H9 (cell line): ENCODE measurements around the gene GALNT2. TPM values are rescaled to one million over a fixed set of nuclear protein-coding genes. Genes with fewer than 3 reads are reported as not detected.

Experiments
- DNase-seq: peaks from one replicate; pipeline ENCODE4 v3.0.0-alpha.2; 2017
- H2AFZ ChIP-seq: one replicate; pipeline ENCODE4 v1.6.1; 2013; ENCODE audit warnings: mild to moderate bottlenecking, low read length, control low read depth, moderate library complexity
- H2AK5ac ChIP-seq: 2 replicates; pipeline ENCODE4 v1.6.1; 2013; ENCODE audit warnings: low read length, control low read depth, mixed read lengths; ENCODE audit not compliant: insufficient read length
- H2BK120ac ChIP-seq: one replicate; pipeline ENCODE4 v1.6.1; 2013; ENCODE audit warnings: low read depth, mild to moderate bottlenecking, low read length, control low read depth, inconsistent platforms; ENCODE audit not compliant: poor library complexity, severe bottlenecking
- H2BK12ac ChIP-seq: 2 replicates; pipeline ENCODE4 v1.6.1; 2013; ENCODE audit warnings: low read length, control low read depth, mixed read lengths, low read depth; ENCODE audit not compliant: insufficient read length
- H2BK15ac ChIP-seq: 2 replicates; pipeline ENCODE4 v1.6.1; 2013; ENCODE audit warnings: low read depth, low read length, control low read depth
- H2BK20ac ChIP-seq: one replicate; pipeline ENCODE4 v1.6.1; 2013; ENCODE audit warnings: low read depth, mild to moderate bottlenecking, low read length, control low read depth, inconsistent platforms; ENCODE audit not compliant: poor library complexity, severe bottlenecking
- H2BK5ac ChIP-seq: 2 replicates; pipeline ENCODE4 v1.6.1; 2013; ENCODE audit warnings: low read length, control low read depth, mixed read lengths; ENCODE audit not compliant: insufficient read length
- H3K14ac ChIP-seq: 2 replicates; pipeline ENCODE4 v1.6.1; 2013; ENCODE audit warnings: low read length, control low read depth; ENCODE audit not compliant: insufficient read depth
- H3K18ac ChIP-seq: 2 replicates; pipeline ENCODE4 v1.6.1; 2013; ENCODE audit warnings: low read depth, mild to moderate bottlenecking, mixed read lengths, low read length, control low read depth; ENCODE audit not compliant: insufficient read length
- H3K23ac ChIP-seq: 2 replicates; pipeline ENCODE4 v1.6.1; 2013; ENCODE audit warnings: low read length, control low read depth, mixed read lengths, low read depth; ENCODE audit not compliant: insufficient read length
- H3K23me2 ChIP-seq: 2 replicates; pipeline ENCODE4 v1.6.1; 2013; ENCODE audit warnings: low read depth, mild to moderate bottlenecking, mixed read lengths, low read length, control low read depth; ENCODE audit not compliant: insufficient read length, poor library complexity, severe bottlenecking
- H3K27ac ChIP-seq: 2 replicates; pipeline ENCODE4 v1.5.1; 2013; ENCODE audit warnings: low read length, control low read depth, mixed read lengths, low read depth; ENCODE audit not compliant: insufficient read length
- H3K27me3 ChIP-seq: 2 replicates; pipeline ENCODE4 v1.6.1; 2013; ENCODE audit warnings: low read length, control low read depth, inconsistent platforms; ENCODE audit not compliant: insufficient read depth
- H3K4ac ChIP-seq: 2 replicates; pipeline ENCODE4 v1.6.1; 2013; ENCODE audit warnings: low read depth, mild to moderate bottlenecking, control low read depth, inconsistent platforms, low read length, moderate library complexity
- H3K4me1 ChIP-seq: 2 replicates; pipeline ENCODE4 v1.6.1; 2013; ENCODE audit warnings: low read length, control low read depth, inconsistent platforms; ENCODE audit not compliant: insufficient read depth
- H3K4me2 ChIP-seq: 2 replicates; pipeline ENCODE4 v1.6.1; 2013; ENCODE audit warnings: low read length, control low read depth, mixed read lengths; ENCODE audit not compliant: insufficient read length, insufficient read depth
- H3K56ac ChIP-seq: 2 replicates; pipeline ENCODE4 v1.6.1; 2013; ENCODE audit warnings: low read depth, mild to moderate bottlenecking, mixed read lengths, low read length, control low read depth; ENCODE audit not compliant: insufficient read length
- H3K79me1 ChIP-seq: 2 replicates; pipeline ENCODE4 v1.6.1; 2013; ENCODE audit warnings: low read depth, mild to moderate bottlenecking, moderate library complexity, low read length, control low read depth, inconsistent platforms; ENCODE audit not compliant: insufficient read depth, poor library complexity, severe bottlenecking
- H3K79me2 ChIP-seq: 2 replicates; pipeline ENCODE4 v1.6.1; 2013; ENCODE audit warnings: low read length, control low read depth, inconsistent platforms; ENCODE audit not compliant: insufficient read depth
- H3K9ac ChIP-seq: 2 replicates; pipeline ENCODE4 v1.6.1; 2013; ENCODE audit warnings: low read length, control low read depth, mixed read lengths; ENCODE audit not compliant: insufficient read length; ENCODE audit errors: extremely low read depth
- H3K9me3 ChIP-seq: one replicate; pipeline ENCODE4 v1.6.1; 2013; ENCODE audit warnings: low read depth, low read length, inconsistent platforms; ENCODE audit not compliant: control insufficient read depth
- H3T11ph ChIP-seq: one replicate; pipeline ENCODE4 v1.6.1; 2013; ENCODE audit warnings: mild to moderate bottlenecking, low read length, control low read depth, inconsistent platforms
- H4K20me1 ChIP-seq: one replicate; pipeline ENCODE4 v1.6.1; 2013; ENCODE audit not compliant: control insufficient read depth, insufficient read length, insufficient read depth
- H4K5ac ChIP-seq: 2 replicates; pipeline ENCODE4 v1.6.1; 2013; ENCODE audit warnings: low read depth, mild to moderate bottlenecking, mixed read lengths, low read length, control low read depth; ENCODE audit not compliant: insufficient read length
- H4K8ac ChIP-seq: replicated peaks from 2 replicates; pipeline ENCODE4 v1.6.1; 2013; ENCODE audit warnings: low read length, control low read depth, mixed read lengths, low read depth; ENCODE audit not compliant: insufficient read length
- H4K91ac ChIP-seq: 2 replicates; pipeline ENCODE4 v1.6.1; 2013; ENCODE audit warnings: low read depth, mild to moderate bottlenecking, moderate library complexity, mixed read lengths, low read length, control low read depth; ENCODE audit not compliant: insufficient read length
- H3K27ac Mint-ChIP-seq, 3 experiments: 2 replicates in 2 of 3; 3 replicates in 1 of 3; pipeline ENCODE4 v1.8.0; 2020 to 2021; ENCODE audit warnings: mixed read lengths in 3 of 3, mild to moderate bottlenecking in 1 of 3, moderate library complexity in 1 of 3
- H3K27me3 Mint-ChIP-seq: 2 replicates; pipeline ENCODE4 v1.8.0; 2021; ENCODE audit warnings: low read depth, mild to moderate bottlenecking, moderate library complexity, mixed read lengths
- H3K36me3 Mint-ChIP-seq, 3 experiments: 2 replicates in 2 of 3; 3 replicates in 1 of 3; pipeline ENCODE4 v1.8.0; 2020 to 2021; ENCODE audit warnings: low read depth in 3 of 3, mixed read lengths in 3 of 3; ENCODE audit not compliant: insufficient read depth in 1 of 3
- H3K4me1 Mint-ChIP-seq, 2 experiments: 2 replicates each; pipeline ENCODE4 v1.8.0; 2020; ENCODE audit warnings: mixed read lengths in 2 of 2
- H3K4me3 Mint-ChIP-seq, 2 experiments: 2 replicates in 1 of 2; 3 replicates in 1 of 2; pipeline ENCODE4 v1.8.0; 2020 to 2021; ENCODE audit warnings: mild to moderate bottlenecking in 2 of 2, mixed read lengths in 2 of 2, moderate library complexity in 1 of 2
- H3K9me3 Mint-ChIP-seq, 2 experiments: 2 replicates in 1 of 2; 3 replicates in 1 of 2; pipeline ENCODE4 v1.8.0; 2020; ENCODE audit warnings: mild to moderate bottlenecking in 2 of 2, mixed read lengths in 2 of 2, moderate library complexity in 1 of 2
- CTCF ChIP-seq: fragments of 200-600 bp; sonication (generic); conservative IDR thresholded peaks from 3 replicates; pipeline ENCODE4 v1.8.0; 2021; ENCODE audit warnings: antibody characterized with exemption, mild to moderate bottlenecking
- WGBS: extraction: QIAGEN DNeasy Blood & Tissue Kit; methylation state at CpG from one replicate; pipeline ENCODE4 v1.1.7; 2013; ENCODE audit warnings: missing lambda C conversion rate, low lambda C conversion rate, mixed read lengths; ENCODE audit not compliant: insufficient read length; ENCODE audit errors: extremely low coverage; 5-methylcytosine and 5-hydroxymethylcytosine counted together
- total RNA-seq: library from RNA; stranded (reverse); gene quantifications from 2 replicates; pipeline ENCODE4 v1.2.1, GENCODE V29; 2021

The GALNT2 gene
- total RNA-seq, 1 experiment from 2014 or later, result 57.6 TPM

GRCh38 chr1:230077436-230078213 is 10.6 kb downstream of the GALNT2 start:
- Histone ChIP-seq H3K9ac (no peak overlapping the region), H2AFZ (no peak overlapping the region), H4K5ac (no peak overlapping the region), H2AK5ac (no peak overlapping the region), H3K14ac (no peak overlapping the region), H2BK15ac (no peak overlapping the region), H3K56ac (no peak overlapping the region), H3K23ac (no peak overlapping the region), H3K27ac (no peak overlapping the region), H3K27me3 (no peaks in the 10 kb centered on the region), H2BK120ac (no peak overlapping the region), H3K79me2 (peaks cover 23% of the 10 kb centered on the region; the same call in 1 of the 2 replicates), H3K4me2 (no peak overlapping the region), H4K20me1 (no peaks in the 10 kb centered on the region), H2BK5ac (no peak overlapping the region), H3K4me1 (peaks cover 7% of the 10 kb centered on the region; the same call in 1 of the 2 replicates), H3K18ac (no peak overlapping the region), H3K9me3 (no peaks in the 10 kb centered on the region), H3K23me2 (no peaks in the 10 kb centered on the region), H4K91ac (no peak overlapping the region), H2BK12ac (no peak overlapping the region), H3T11ph (no peak overlapping the region), H4K8ac (no peak overlapping the region), H2BK20ac (no peak overlapping the region), H3K79me1 (peaks cover 19% of the 10 kb centered on the region), H3K4ac (no peak overlapping the region)
- H3K4me3 Mint-ChIP-seq, result no peak overlapping the region
- no CpG with 5 or more reads among the region's 12 CpGs for WGBS
- H3K4me1 Mint-ChIP-seq, result peaks cover 24 to 30% of the 10 kb centered on the region in 2 experiments
- peak overlapping the region in 1 of 3 experiments; percentile 12; a peak in 1 of 7 replicates for H3K27ac Mint-ChIP-seq
- peaks cover 9 to 11% (median 11%) of the 10 kb centered on the region in 3 experiments for H3K36me3 Mint-ChIP-seq
- peaks cover 3 to 9% of the 10 kb centered on the region in 2 experiments for H3K9me3 Mint-ChIP-seq
- no peak for DNase-seq
- H3K27me3 Mint-ChIP-seq, result no peaks in the 10 kb centered on the region
- TF ChIP-seq CTCF, result no peak
